Muscle layer of colon (tissue), 2 donors: ENCODE measurements around the gene UBE3B.
A peak's percentile ranks its signal among the peaks of the same experiment; 100 is the strongest.
"Not testable (repeated sequence)": the region's sequence is repeated elsewhere in the genome, so short reads cannot be mapped to it uniquely, and the experiment has no call there.

ENCODE experiments used
- H3K27ac ChIP-seq: one replicate; pipeline ENCODE4 v1.7.0; 2013; ENCODE audit warnings: low read depth, mild to moderate bottlenecking, low read length, moderate library complexity
- H3K27me3 ChIP-seq, 2 donors: one replicate each; pipeline ENCODE4 v1.7.0; 2013; ENCODE audit warnings: low read length in 2 of 2, mild to moderate bottlenecking in 2 of 2; ENCODE audit not compliant: insufficient read depth in 2 of 2, control insufficient read depth in 1 of 2
- H3K36me3 ChIP-seq: one replicate; pipeline ENCODE4 v1.7.0; 2013; ENCODE audit warnings: mild to moderate bottlenecking, low read length; ENCODE audit not compliant: insufficient read depth
- H3K4me1 ChIP-seq: one replicate; pipeline ENCODE4 v1.7.0; 2013; ENCODE audit warnings: mild to moderate bottlenecking, low read length; ENCODE audit not compliant: insufficient read depth
- H3K4me3 ChIP-seq, 2 donors: one replicate each; pipeline ENCODE4 v1.7.0; 2013; ENCODE audit warnings: low read length in 2 of 2, low read depth in 1 of 2, mild to moderate bottlenecking in 1 of 2, moderate library complexity in 1 of 2
- H3K9ac ChIP-seq: one replicate; pipeline ENCODE4 v1.7.0; 2013; ENCODE audit warnings: low read length
- H3K9me3 ChIP-seq: one replicate; pipeline ENCODE4 v1.7.0; 2013; ENCODE audit warnings: mild to moderate bottlenecking, low read length
- donor health status: abdominal sarcoma.
- donor health status: Adenocarcinoma of cecum.

Gene UBE3B

DNA sequence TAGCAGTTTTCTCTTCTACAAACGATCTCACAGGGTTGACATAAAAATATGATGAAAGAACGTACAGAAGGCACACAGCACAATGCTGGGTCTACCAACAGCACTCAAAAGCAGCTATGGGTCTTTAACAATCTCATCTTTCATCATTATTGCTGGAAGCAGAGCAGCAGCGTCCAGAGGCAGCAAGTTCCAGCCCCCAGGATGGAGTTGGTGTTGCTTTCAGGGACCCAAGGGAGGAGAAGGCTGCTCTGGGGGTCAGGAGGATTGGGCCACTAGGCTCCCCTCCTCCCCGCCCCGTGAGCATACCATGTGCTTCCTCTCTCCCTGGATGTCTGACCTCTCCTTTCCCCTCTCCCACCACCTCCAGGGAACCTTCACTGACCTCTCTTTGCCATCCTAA is 13.7 kb upstream of the UBE3B start:
- H3K27ac ChIP-seq = peak overlapping the region; percentile 99
- H3K4me1 ChIP-seq = peaks cover 97% of the 10 kb centered on the region
- H3K27me3 ChIP-seq = no peaks in the 10 kb centered on the region
- H3K9ac ChIP-seq = peak overlapping the region; percentile 46
- H3K9me3 ChIP-seq = no peaks in the 10 kb centered on the region
- H3K36me3 ChIP-seq = peaks cover 15% of the 10 kb centered on the region
- H3K4me3 ChIP-seq = peak overlapping the region in 1 of 2 donors; percentile 42

DNA sequence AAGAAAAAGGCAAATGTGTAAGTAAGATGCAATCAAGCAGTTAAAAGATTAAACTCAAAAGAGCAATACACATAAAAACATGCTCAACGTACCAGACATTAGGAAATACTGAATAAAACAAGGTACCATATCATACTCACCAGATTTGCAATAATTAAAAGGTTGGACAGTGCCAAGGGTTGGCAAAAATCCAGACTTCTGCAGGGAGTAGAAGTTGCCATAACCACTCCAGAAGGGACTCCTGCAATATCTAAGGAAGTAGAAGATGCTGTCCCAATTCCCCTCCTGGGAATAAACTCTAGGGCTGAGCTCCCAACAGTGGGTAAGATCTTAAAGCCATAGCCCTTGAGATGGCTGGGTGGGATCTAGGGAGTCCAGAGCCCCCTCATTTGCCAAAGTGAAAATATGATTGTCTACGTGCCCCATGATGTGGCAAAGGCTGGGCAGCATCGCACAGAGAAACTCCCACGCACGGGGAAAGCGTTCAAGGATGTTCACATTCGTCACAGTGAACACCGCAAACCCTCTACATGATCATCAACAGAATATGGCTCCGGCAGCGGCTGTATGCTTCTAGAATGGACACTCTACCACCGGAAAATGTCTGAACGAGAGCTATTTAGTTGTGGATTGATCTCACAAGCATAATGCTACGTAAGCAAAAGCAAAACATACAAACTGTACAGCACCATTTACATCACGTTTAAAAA is 12.6 kb upstream of the UBE3B start:
- Histone ChIP-seq H3K4me3 (no peak overlapping the region), H3K27ac (peak overlapping the region; percentile 99), H3K9me3 (no peaks in the 10 kb centered on the region), H3K27me3 (no peaks in the 10 kb centered on the region), H3K36me3 (peaks cover 20% of the 10 kb centered on the region), H3K4me1 (peaks cover 97% of the 10 kb centered on the region), H3K9ac (no peak overlapping the region)

DNA sequence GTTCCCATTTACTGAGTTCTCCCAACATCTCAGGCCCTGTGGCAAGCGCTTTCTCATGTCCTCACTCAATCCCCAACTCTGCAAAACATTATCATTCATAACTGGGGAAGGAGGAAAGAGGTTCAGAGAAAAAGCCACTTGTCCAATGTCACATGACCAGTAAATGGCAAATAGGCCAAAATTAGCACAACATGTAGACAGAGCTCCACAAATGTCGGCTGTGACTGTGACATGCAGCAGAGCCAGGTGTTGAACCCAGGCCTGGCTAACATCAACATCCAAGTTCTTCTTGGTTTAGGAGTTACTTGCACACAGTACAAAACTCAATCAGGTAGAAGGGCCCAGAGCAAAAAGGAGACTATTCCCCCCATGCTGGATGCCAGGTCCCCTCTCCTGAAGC is 11.1 kb upstream of the UBE3B start:
- no peak overlapping the region for H3K9ac ChIP-seq
- peaks cover 15% of the 10 kb centered on the region for H3K36me3 ChIP-seq
- peaks cover 89% of the 10 kb centered on the region for H3K4me1 ChIP-seq
- H3K27me3 ChIP-seq = no peaks in the 10 kb centered on the region
- H3K4me3 ChIP-seq = peak overlapping the region in 1 of 2 donors; percentile 1
- H3K9me3 ChIP-seq = no peaks in the 10 kb centered on the region
- peak overlapping the region; percentile 29 for H3K27ac ChIP-seq

DNA sequence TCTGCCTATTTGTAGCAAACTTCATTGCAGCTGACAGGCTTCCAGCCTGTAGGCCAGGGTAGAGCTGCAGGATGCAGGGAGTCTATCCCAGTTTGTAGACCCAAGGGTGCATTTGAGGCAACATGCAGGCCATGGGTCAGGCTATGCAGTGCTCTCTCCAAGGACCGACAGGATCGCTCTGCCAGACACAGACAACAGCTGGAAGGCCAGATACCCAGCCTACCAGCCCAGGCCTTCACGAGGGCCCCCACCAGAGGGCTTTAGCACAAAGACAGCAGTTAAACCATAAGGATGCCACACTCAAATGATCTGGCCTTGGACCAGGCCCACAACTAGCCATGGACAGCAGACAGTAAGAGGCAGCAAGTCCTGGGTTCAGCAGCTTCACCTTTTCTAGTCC is 10.6 kb upstream of the UBE3B start:
- peaks cover 15% of the 10 kb centered on the region for H3K36me3 ChIP-seq
- peak overlapping the region; percentile 12 for H3K9ac ChIP-seq
- H3K4me1 ChIP-seq = peaks cover 84% of the 10 kb centered on the region
- peak overlapping the region; percentile 29 for H3K27ac ChIP-seq
- H3K4me3 ChIP-seq = peak overlapping the region in 1 of 2 donors; percentile 1
- no peaks in the 10 kb centered on the region for H3K27me3 ChIP-seq
- no peaks in the 10 kb centered on the region for H3K9me3 ChIP-seq

GRCh38 chr12:109467978-109468676 is 9.3 kb upstream of the UBE3B start:
- H3K4me3 ChIP-seq = no peak overlapping the region
- peak overlapping the region; percentile 29 for H3K27ac ChIP-seq
- no peaks in the 10 kb centered on the region for H3K9me3 ChIP-seq
- H3K9ac ChIP-seq = peak overlapping the region; percentile 17
- peaks cover 72% of the 10 kb centered on the region for H3K4me1 ChIP-seq
- H3K36me3 ChIP-seq = peaks cover 15% of the 10 kb centered on the region
- no peaks in the 10 kb centered on the region for H3K27me3 ChIP-seq

- peaks cover 15% of the 10 kb centered on the region for H3K36me3 ChIP-seq
- H3K27ac ChIP-seq = peak overlapping the region; percentile 3
- H3K9me3 ChIP-seq = no peaks in the 10 kb centered on the region
- no peak overlapping the region for H3K9ac ChIP-seq
- H3K4me1 ChIP-seq = peaks cover 71% of the 10 kb centered on the region
- H3K27me3 ChIP-seq = no peaks in the 10 kb centered on the region
- no peak overlapping the region for H3K4me3 ChIP-seq
Measured at GRCh38 chr12:109469517-109469916, 7.9 kb upstream of the UBE3B start.

DNA sequence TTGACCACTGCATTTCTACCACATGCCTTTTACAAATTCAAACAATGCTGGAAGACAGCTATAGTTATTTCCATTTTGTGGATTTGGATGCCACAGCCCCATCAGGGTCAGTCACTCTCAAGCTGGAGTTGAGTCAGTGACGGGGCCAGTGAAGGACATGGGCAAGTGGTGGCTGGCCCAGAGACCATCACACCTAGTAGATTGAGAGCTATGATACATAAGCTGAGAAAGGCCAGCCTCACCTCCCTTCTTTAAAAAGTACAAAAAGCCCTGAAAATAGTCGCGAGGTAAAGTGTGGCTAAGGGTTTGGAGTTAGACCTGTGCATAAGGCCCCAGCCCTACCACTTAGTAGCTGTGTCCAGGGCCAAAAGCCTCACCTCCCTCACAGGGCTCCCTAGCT is 4.4 kb upstream of the UBE3B start:
- Histone ChIP-seq H3K27me3 (no peaks in the 10 kb centered on the region), H3K4me1 (peaks cover 56% of the 10 kb centered on the region), H3K9ac (no peak overlapping the region), H3K9me3 (no peaks in the 10 kb centered on the region), H3K4me3 (no peak overlapping the region), H3K27ac (no peak overlapping the region), H3K36me3 (peaks cover 15% of the 10 kb centered on the region)

GRCh38 chr12:109473526-109474270 is 3.7 kb upstream of the UBE3B start:
- peaks cover 11% of the 10 kb centered on the region for H3K36me3 ChIP-seq
- H3K27me3 ChIP-seq, H3K4me3 ChIP-seq, H3K9ac ChIP-seq, H3K9me3 ChIP-seq, H3K27ac ChIP-seq: not testable (repeated sequence)
- H3K4me1 ChIP-seq = peaks cover 58% of the 10 kb centered on the region

DNA sequence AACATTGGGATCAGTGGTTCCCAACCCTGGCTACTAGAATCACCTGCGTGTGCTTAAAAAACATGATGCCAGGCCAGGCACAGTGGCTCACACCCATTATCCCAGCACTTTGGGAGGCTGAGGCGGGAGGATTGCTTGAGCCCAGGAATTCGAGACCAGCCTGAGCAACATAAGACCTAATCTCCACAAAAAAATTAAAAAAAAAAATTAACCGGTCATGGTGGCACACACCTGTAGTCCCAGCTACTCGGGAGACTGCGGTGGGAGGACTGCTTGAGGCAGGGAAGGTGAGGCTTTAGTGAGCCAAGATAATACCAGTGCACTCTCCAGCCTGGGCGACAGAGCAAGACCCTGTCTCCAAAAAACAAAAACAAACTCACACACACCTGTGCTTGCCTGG is 2.3 kb upstream of the UBE3B start:
- H3K27me3 ChIP-seq = no peaks in the 10 kb centered on the region
- no peak overlapping the region for H3K27ac ChIP-seq
- H3K4me1 ChIP-seq = peaks cover 53% of the 10 kb centered on the region
- H3K9me3 ChIP-seq = no peaks in the 10 kb centered on the region
- no peaks in the 10 kb centered on the region for H3K36me3 ChIP-seq
- H3K4me3 ChIP-seq = peak overlapping the region in 1 of 2 donors; percentile 98
- H3K9ac ChIP-seq = no peak overlapping the region

DNA sequence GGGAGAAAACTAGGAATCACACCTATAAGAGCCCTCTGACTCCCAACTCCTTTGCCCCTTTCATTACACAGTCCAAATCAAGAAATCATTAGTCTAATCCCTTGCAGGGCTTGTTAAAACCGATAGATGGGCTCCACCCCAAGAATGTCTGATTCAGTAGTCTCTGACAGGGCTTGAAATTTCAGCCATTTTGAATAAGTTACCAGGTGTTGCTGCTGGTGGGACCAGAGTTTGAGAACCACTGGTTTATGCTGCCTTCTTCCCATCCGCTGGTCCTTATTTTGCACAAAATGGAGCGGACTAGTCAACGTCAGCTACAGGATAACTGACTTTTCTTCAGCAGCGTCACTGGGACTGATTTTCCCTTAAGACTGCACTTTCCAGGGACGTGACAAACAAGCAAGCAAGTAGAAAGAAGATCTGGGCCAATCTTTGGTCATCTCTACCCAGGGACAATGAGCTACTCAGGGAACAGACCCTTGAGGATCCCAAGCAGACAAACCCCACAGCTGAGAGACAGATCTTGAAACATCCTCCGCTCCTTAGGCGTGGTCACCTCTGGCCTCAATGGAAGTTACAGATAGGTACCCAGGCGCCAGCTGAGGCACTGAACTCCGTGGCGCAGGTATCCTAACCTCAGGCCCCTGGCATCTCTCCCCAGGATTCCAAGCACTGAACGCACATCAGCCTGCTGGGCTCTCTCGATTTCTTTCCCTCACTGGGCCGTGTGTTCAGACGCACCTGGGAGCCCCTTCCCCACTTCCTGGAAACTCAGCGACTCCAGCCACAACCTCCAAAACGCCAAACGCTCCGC is 1.2 kb upstream of the UBE3B start:
- no peaks in the 10 kb centered on the region for H3K9me3 ChIP-seq
- H3K27me3 ChIP-seq = no peaks in the 10 kb centered on the region
- peak overlapping the region; percentile 85 for H3K9ac ChIP-seq
- H3K27ac ChIP-seq = peak overlapping the region; percentile 97
- no peaks in the 10 kb centered on the region for H3K36me3 ChIP-seq
- peaks cover 49% of the 10 kb centered on the region for H3K4me1 ChIP-seq
- peak overlapping the region; percentile 78 to 98 for H3K4me3 ChIP-seq

DNA sequence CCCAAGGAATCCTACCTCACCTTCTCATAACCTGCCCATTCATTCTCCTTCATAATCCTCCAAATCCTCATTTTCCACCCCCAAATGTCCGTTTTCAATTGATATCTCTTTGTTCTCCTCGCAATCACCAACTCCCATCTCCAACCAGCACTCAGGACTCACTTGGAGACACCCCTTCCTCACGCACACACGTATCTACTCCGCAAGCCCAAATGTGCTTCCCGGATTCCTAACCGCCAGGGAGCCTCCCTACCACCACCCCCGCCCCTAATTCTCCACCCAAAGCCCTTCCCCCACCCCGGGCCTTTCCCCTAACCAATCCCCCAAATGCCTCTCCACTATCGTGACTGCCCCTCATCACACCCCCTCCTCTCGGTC is 638 bp upstream of the UBE3B start:
- Histone ChIP-seq H3K9me3 (no peaks in the 10 kb centered on the region), H3K27ac (peak overlapping the region; percentile 97), H3K4me1 (peaks cover 49% of the 10 kb centered on the region), H3K4me3 (peak overlapping the region; percentile 78 to 98), H3K9ac (peak overlapping the region; percentile 85), H3K36me3 (no peaks in the 10 kb centered on the region), H3K27me3 (no peaks in the 10 kb centered on the region)
